ENCODE measurements around the gene TTC22. TPM values are rescaled to one million over a fixed set of nuclear protein-coding genes. Genes with fewer than 3 reads are reported as not detected.
A peak's percentile ranks its signal among the peaks of the same experiment; 100 is the strongest.

Gene TTC22
- total RNA-seq, 1 donor from 2014 or later = not detected

DNA sequence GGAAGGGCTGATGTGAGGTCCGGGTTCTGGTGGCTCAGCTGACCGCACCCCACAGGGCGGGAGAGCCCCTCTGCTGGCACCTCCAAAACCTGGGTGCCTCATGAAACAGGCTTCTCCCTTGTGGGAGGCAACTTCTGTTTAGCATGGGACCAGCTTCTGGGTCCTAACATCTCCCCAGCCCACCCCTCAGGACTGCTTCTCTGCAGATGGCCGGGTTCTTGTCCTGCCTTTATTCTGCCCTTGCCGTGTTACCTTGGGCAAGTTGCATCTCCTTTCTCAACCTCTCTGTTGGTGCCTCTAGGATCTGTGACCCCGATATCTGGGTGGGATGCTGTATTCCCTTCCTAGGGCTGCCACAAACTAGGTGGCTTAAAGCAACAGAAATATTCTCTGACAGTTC, 15.0 kb upstream of the TTC22 start:
- Histone ChIP-seq H3K27ac (ENCODE audit: low read depth, low read length) (no peak overlapping the region), H3K4me3 (ENCODE audit: low read length in 3 of 3) (no peak overlapping the region), H3K9me3 (ENCODE audit: control insufficient read depth in 3 of 3, low read length in 3 of 3) (no peaks in the 10 kb centered on the region), H3K27me3 (ENCODE audit: control insufficient read depth in 3 of 3, insufficient read depth in 3 of 3, low read length in 3 of 3) (no peaks in the 10 kb centered on the region), H3K9ac (ENCODE audit: low read depth in 1 of 3, low read length in 3 of 3) (no peak overlapping the region), H3K4me1 (ENCODE audit: control insufficient read depth in 3 of 3, insufficient read depth in 3 of 3, low read length in 3 of 3) (no peaks in the 10 kb centered on the region), H3K36me3 (ENCODE audit: control insufficient read depth in 3 of 3, insufficient read depth in 3 of 3, low read length in 3 of 3) (no peaks in the 10 kb centered on the region)

DNA sequence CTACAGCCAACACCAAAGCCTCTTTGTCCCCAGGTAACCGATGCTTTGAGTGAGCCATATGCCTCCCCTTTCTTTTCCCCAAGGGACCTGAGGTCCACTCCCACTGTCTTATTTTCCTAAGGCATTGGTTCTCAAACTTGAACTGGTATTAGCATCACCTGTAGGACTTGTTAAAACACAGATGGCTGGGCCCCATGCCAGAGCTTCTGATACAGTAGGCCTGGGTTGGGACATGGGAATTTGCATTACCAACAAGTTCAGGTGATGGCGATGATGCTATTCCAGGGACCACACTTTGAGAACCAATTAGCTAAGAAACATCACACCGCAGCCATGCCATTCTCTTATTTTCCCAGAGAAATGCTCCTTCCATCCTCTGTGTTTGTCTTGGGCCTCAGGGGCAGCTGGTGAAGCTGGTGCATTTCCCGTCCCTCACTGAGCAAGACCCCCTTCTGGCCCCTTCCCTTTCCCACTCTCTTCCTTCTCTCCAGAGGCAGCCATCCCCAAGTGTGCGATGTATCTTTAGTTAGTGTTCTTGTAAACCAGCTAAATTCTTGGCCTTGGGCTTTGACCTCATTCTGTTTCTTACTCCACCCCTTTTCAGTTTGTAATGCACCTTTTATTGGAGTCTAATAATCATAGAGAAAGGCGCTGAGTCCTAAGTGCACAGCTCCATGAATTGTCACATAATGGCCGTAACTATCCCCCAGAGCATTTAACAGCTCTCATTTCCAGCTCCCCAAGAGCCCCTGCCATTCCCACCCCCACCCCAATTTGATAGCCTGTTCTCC, 14.2 kb upstream of the TTC22 start:
- Histone ChIP-seq H3K36me3 (ENCODE audit: control insufficient read depth in 3 of 3, insufficient read depth in 3 of 3, low read length in 3 of 3) (no peaks in the 10 kb centered on the region), H3K4me3 (ENCODE audit: low read length in 3 of 3) (no peak overlapping the region), H3K9me3 (ENCODE audit: control insufficient read depth in 3 of 3, low read length in 3 of 3) (no peaks in the 10 kb centered on the region), H3K9ac (ENCODE audit: low read depth in 1 of 3, low read length in 3 of 3) (no peak overlapping the region), H3K27me3 (ENCODE audit: control insufficient read depth in 3 of 3, insufficient read depth in 3 of 3, low read length in 3 of 3) (peaks cover 0 to 4% (median 0%) of the 10 kb centered on the region in 3 donors), H3K4me1 (ENCODE audit: control insufficient read depth in 3 of 3, insufficient read depth in 3 of 3, low read length in 3 of 3) (peaks cover 0 to 3% (median 0%) of the 10 kb centered on the region in 3 donors), H3K27ac (ENCODE audit: low read depth, low read length) (no peak overlapping the region)

DNA sequence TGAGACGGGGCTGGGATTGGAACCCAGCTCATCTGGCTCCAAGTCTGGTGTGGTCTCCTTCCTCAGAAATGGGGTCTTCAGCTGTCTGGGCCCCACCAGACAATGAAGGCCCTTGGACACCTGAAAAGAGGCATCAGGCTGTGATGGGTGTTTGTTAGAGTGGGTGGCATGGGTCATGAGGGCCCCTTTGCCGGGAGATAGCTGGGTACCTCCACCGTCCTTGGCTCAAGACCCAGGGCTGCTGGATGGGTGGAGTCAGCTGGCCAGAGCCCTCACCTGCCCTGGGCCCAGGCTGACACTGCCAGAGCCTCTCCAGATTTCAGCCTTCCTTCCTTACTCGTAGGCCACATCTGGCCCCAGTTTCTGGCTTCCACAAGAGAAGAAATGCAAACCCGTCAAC, 13.4 kb upstream of the TTC22 start:
- H3K36me3 ChIP-seq (ENCODE audit: control insufficient read depth in 3 of 3, insufficient read depth in 3 of 3, low read length in 3 of 3) = no peaks in the 10 kb centered on the region
- no peaks in the 10 kb centered on the region for H3K9me3 ChIP-seq (ENCODE audit: control insufficient read depth in 3 of 3, low read length in 3 of 3)
- no peak overlapping the region for H3K4me3 ChIP-seq (ENCODE audit: low read length in 3 of 3)
- H3K4me1 ChIP-seq (ENCODE audit: control insufficient read depth in 3 of 3, insufficient read depth in 3 of 3, low read length in 3 of 3) = peaks cover 0 to 3% (median 0%) of the 10 kb centered on the region in 3 donors
- H3K27me3 ChIP-seq (ENCODE audit: control insufficient read depth in 3 of 3, insufficient read depth in 3 of 3, low read length in 3 of 3) = peaks cover 0 to 4% (median 0%) of the 10 kb centered on the region in 3 donors
- H3K9ac ChIP-seq (ENCODE audit: low read depth in 1 of 3, low read length in 3 of 3) = no peak overlapping the region
- no peak overlapping the region for H3K27ac ChIP-seq (ENCODE audit: low read depth, low read length)

DNA sequence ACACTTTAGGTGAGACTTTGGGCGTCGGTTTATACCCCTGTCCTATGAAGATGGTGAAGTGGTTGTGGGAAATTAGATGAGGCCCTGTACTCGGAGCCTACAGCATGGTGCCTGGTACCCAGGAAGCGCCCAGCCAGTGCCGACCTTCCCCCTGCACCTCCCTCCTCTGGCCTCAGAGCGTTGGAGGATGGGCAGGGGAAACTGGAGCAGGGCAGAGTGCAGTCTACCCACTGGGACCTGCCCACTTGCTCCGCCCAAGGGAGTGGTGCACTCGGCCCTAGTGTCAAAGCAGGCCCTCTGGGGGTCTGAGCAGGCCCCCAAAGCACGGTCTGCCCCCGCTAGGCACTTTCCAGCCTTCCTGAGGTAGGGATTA, 13.0 kb upstream of the TTC22 start:
- Histone ChIP-seq H3K4me3 (ENCODE audit: low read length in 3 of 3) (no peak overlapping the region), H3K9ac (ENCODE audit: low read depth in 1 of 3, low read length in 3 of 3) (no peak overlapping the region), H3K36me3 (ENCODE audit: control insufficient read depth in 3 of 3, insufficient read depth in 3 of 3, low read length in 3 of 3) (no peaks in the 10 kb centered on the region), H3K4me1 (ENCODE audit: control insufficient read depth in 3 of 3, insufficient read depth in 3 of 3, low read length in 3 of 3) (peaks cover 0 to 3% (median 0%) of the 10 kb centered on the region in 3 donors), H3K27me3 (ENCODE audit: control insufficient read depth in 3 of 3, insufficient read depth in 3 of 3, low read length in 3 of 3) (peaks cover 0 to 4% (median 0%) of the 10 kb centered on the region in 3 donors), H3K27ac (ENCODE audit: low read depth, low read length) (no peak overlapping the region), H3K9me3 (ENCODE audit: control insufficient read depth in 3 of 3, low read length in 3 of 3) (no peaks in the 10 kb centered on the region)

DNA sequence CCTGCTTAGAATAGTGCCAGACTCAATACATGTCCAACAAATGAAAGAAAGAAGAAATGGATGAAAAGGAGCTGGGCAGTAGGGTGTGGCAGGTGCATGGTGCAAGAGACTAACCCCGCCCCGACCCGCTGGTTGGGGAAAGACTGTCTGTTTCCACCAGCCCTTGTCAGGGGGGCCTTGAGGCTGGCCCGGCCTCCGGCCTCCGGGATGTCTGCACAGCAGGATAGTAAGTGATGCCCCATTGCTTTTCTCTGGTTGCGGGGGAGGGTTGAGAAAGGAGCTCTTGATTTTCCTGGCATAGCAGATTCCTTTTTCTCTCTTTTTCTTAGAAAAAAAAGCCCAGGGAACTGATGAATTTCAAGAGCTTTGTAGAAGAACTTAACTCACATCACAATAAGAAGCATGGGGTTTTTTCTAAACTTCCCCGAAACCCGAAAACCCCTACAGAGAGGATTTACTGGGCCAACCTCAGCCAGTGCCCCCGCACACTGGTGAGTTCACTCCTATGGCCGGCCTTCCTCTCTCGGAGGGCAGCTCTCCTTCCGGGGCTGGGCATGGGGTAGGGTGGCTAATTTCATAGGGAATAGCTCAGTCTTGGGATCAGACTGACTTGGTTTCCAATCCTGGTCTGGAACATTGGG, 12.5 kb upstream of the TTC22 start:
- no peak overlapping the region for H3K27ac ChIP-seq (ENCODE audit: low read depth, low read length)
- H3K9ac ChIP-seq (ENCODE audit: low read depth in 1 of 3, low read length in 3 of 3) = no peak overlapping the region
- peaks cover 0 to 4% (median 0%) of the 10 kb centered on the region in 3 donors for H3K27me3 ChIP-seq (ENCODE audit: control insufficient read depth in 3 of 3, insufficient read depth in 3 of 3, low read length in 3 of 3)
- no peaks in the 10 kb centered on the region for H3K36me3 ChIP-seq (ENCODE audit: control insufficient read depth in 3 of 3, insufficient read depth in 3 of 3, low read length in 3 of 3)
- peaks cover 0 to 3% (median 0%) of the 10 kb centered on the region in 3 donors for H3K4me1 ChIP-seq (ENCODE audit: control insufficient read depth in 3 of 3, insufficient read depth in 3 of 3, low read length in 3 of 3)
- H3K4me3 ChIP-seq (ENCODE audit: low read length in 3 of 3) = no peak overlapping the region
- H3K9me3 ChIP-seq (ENCODE audit: control insufficient read depth in 3 of 3, low read length in 3 of 3) = no peaks in the 10 kb centered on the region

DNA sequence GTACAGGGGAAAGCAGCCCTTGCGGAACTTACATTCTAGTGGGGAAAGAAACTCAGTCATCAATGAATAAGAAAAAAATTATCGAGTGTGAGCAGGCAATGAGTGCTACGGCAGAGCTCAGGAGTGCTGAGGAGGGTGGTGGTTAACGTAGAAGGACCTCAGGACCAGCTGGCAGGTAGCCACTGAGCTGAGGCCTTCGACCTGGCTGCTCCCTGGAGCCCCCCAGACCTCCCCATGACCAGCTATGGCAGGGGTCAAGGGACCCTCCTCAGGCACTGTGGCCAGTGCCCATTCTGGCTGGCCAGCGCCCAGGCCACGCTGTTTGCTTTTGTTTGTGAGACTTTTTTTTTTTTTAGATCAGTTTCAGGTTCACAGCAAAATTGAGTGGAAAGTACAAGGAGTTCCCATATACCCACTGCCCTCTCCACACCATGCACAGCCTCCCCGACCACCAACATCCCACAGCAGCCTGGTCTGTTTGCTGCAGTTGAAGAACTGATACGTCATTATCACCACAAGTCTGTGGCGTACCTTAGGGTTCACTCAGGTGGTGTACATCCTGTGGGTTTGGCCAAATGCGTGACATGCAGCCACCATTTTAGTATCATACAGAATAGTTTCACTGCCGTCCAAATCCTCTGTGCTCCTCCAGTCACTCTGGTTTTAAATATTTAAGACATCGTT, 11.8 kb upstream of the TTC22 start:
- Histone ChIP-seq H3K4me1 (ENCODE audit: control insufficient read depth in 3 of 3, insufficient read depth in 3 of 3, low read length in 3 of 3) (peaks cover 0 to 3% (median 0%) of the 10 kb centered on the region in 3 donors), H3K4me3 (ENCODE audit: low read length in 3 of 3) (no peak overlapping the region), H3K9me3 (ENCODE audit: control insufficient read depth in 3 of 3, low read length in 3 of 3) (no peaks in the 10 kb centered on the region), H3K9ac (ENCODE audit: low read depth in 1 of 3, low read length in 3 of 3) (no peak overlapping the region), H3K27ac (ENCODE audit: low read depth, low read length) (no peak overlapping the region), H3K27me3 (ENCODE audit: control insufficient read depth in 3 of 3, insufficient read depth in 3 of 3, low read length in 3 of 3) (peaks cover 0 to 4% (median 0%) of the 10 kb centered on the region in 3 donors), H3K36me3 (ENCODE audit: control insufficient read depth in 3 of 3, insufficient read depth in 3 of 3, low read length in 3 of 3) (no peaks in the 10 kb centered on the region)

DNA sequence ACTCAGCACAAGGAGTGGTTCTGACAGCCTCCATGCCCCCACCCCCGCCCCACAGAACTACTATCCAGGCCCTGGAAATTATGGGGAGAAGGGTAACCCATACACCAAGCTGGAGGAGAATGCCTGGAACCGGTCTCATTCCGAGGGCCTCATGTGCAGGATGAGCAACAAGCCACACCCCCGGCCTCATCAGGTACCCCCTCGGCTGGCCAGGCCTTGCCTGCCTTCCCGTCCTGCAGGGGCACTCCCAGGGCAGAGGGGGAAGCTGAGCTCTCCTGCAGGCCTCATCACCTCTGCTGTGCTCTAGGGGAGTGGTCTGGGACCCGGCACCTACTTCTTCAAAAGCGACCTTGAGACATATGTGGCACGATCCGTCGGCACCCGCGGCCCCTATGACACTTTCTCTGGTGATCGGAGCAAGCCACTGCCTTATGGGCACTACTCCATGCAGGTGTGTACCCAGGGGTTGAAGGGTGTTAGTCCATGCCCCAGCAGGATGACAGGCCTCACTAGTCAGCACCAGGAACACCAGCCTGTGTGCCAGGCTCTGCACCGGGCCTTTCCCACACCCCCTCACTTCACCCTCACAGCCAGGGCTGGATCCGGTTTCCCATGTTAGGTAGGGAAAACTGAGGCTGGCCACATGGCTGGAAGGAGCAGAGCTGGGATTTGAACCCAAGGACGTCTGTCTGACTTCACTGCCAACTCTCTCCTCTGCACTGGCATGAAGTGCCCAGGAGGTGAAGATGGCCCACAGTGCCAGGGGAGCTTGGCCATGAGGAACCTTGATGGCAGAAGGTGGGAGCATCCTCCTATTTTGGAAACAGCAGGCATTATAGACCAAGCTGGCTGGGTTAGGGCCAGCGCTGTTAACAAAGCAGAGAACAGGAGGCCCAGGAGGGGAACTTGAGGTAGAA, 10.9 kb upstream of the TTC22 start:
- H3K4me1 ChIP-seq (ENCODE audit: control insufficient read depth in 3 of 3, insufficient read depth in 3 of 3, low read length in 3 of 3) = peaks cover 0 to 3% (median 0%) of the 10 kb centered on the region in 3 donors
- no peak overlapping the region for H3K27ac ChIP-seq (ENCODE audit: low read depth, low read length)
- no peak overlapping the region for H3K9ac ChIP-seq (ENCODE audit: low read depth in 1 of 3, low read length in 3 of 3)
- H3K36me3 ChIP-seq (ENCODE audit: control insufficient read depth in 3 of 3, insufficient read depth in 3 of 3, low read length in 3 of 3) = no peaks in the 10 kb centered on the region
- peaks cover 0 to 4% (median 0%) of the 10 kb centered on the region in 3 donors for H3K27me3 ChIP-seq (ENCODE audit: control insufficient read depth in 3 of 3, insufficient read depth in 3 of 3, low read length in 3 of 3)
- H3K9me3 ChIP-seq (ENCODE audit: control insufficient read depth in 3 of 3, low read length in 3 of 3) = no peaks in the 10 kb centered on the region
- no peak overlapping the region for H3K4me3 ChIP-seq (ENCODE audit: low read length in 3 of 3)

DNA sequence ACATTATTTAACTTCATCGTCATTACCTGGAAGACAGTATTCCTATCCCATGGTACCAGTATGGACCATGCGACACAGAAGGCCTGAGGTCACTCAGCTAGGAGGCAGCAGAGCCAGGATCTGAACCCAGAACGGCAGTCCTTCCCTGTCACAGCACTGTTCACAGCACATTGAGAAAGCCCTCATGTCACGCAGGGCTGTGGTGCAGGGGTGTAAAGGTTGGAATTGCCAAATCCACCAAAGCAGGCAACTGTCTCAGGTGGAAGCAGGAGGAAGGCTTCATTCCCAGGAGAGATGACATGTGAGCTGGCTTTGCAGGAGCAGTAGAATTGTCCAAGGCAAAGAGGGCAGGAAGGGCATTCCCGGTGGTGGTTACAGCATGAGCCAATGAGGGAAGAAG, 9.9 kb upstream of the TTC22 start:
- Histone ChIP-seq H3K36me3 (ENCODE audit: control insufficient read depth in 3 of 3, insufficient read depth in 3 of 3, low read length in 3 of 3) (no peaks in the 10 kb centered on the region), H3K4me1 (ENCODE audit: control insufficient read depth in 3 of 3, insufficient read depth in 3 of 3, low read length in 3 of 3) (peaks cover 0 to 3% (median 0%) of the 10 kb centered on the region in 3 donors), H3K9me3 (ENCODE audit: control insufficient read depth in 3 of 3, low read length in 3 of 3) (no peaks in the 10 kb centered on the region), H3K27ac (ENCODE audit: low read depth, low read length) (no peak overlapping the region), H3K9ac (ENCODE audit: low read depth in 1 of 3, low read length in 3 of 3) (no peak overlapping the region), H3K27me3 (ENCODE audit: control insufficient read depth in 3 of 3, insufficient read depth in 3 of 3, low read length in 3 of 3) (peaks cover 0 to 4% (median 0%) of the 10 kb centered on the region in 3 donors), H3K4me3 (ENCODE audit: low read length in 3 of 3) (no peak overlapping the region)

DNA sequence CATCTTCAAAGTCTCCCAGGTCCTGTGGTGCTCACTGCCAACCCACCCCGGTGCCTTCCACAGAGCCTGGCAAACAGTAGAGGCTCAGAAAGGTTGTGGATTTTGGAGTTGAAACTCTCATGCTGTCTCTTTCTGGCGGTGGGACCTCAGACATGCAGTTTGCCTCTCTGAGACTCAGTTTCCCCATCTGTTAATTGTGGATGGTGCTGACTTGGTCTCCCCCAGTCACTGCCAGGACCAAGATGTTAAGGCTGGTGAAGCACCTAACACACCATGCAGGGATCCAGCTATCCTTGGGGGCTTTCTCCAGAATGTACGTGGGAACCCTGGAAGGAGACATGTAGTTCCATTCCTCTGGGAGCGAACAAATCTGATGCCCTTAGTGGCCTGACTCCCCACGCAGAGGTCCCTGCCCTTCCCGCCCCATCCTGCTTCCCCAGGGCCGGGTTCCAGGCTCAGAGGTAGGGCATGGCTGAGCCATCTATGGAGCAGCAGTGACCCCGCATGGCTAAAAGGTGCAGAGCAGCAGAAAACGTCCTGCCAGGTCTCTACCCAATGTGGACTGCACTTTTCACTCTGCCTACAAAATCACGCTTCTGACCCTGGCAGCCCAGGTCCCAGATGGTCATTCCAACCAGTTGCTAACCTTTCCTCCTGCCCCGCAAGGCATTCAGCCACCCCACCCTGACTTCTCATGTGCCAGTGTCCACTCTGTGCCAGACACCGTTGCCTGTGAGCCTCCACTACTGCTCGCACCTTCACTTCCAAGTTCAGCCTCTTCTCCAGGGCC, 9.2 kb upstream of the TTC22 start:
- Histone ChIP-seq H3K4me1 (ENCODE audit: control insufficient read depth in 3 of 3, insufficient read depth in 3 of 3, low read length in 3 of 3) (peaks cover 0 to 3% (median 0%) of the 10 kb centered on the region in 3 donors), H3K9ac (ENCODE audit: low read depth in 1 of 3, low read length in 3 of 3) (peak overlapping the region in 1 of 3 donors; percentile 25), H3K36me3 (ENCODE audit: control insufficient read depth in 3 of 3, insufficient read depth in 3 of 3, low read length in 3 of 3) (no peaks in the 10 kb centered on the region), H3K27me3 (ENCODE audit: control insufficient read depth in 3 of 3, insufficient read depth in 3 of 3, low read length in 3 of 3) (peaks cover 0 to 4% (median 0%) of the 10 kb centered on the region in 3 donors), H3K27ac (ENCODE audit: low read depth, low read length) (no peak overlapping the region), H3K4me3 (ENCODE audit: low read length in 3 of 3) (no peak overlapping the region), H3K9me3 (ENCODE audit: control insufficient read depth in 3 of 3, low read length in 3 of 3) (no peaks in the 10 kb centered on the region)
